ENCODE measurements around the gene COG7.

- TF ChIP-seq CTCF (IDR thresholded peaks at IDR 0.05; ENCODE audit: low read depth, low read length) (no peak), EZH2phosphoT487 (IDR thresholded peaks at IDR 0.05; ENCODE audit: low read depth) (no peak)
Observed at GRCh38 chr16:23345237-23345636, 107.8 kb downstream of the COG7 start.
